ENCODE data around the gene FTH1. TPM values are rescaled to one million over a fixed set of nuclear protein-coding genes. Genes with fewer than 3 reads are reported as not detected.
A peak's percentile ranks its signal among the peaks of the same experiment; 100 is the strongest.
"Not testable (repeated sequence)": the region's sequence is repeated elsewhere in the genome, so short reads cannot be mapped to it uniquely, and the experiment has no call there.

Gene FTH1
- 100 to 1,000 TPM; 571 to 598 TPM for total RNA-seq
- 1,000 to 10,000 TPM; 1,933 to 2,491 (median 2,221) TPM for polyA plus RNA-seq
- 137 to 758 (median 204) reads per million in 6 experiments for total RNA-seq

DNA sequence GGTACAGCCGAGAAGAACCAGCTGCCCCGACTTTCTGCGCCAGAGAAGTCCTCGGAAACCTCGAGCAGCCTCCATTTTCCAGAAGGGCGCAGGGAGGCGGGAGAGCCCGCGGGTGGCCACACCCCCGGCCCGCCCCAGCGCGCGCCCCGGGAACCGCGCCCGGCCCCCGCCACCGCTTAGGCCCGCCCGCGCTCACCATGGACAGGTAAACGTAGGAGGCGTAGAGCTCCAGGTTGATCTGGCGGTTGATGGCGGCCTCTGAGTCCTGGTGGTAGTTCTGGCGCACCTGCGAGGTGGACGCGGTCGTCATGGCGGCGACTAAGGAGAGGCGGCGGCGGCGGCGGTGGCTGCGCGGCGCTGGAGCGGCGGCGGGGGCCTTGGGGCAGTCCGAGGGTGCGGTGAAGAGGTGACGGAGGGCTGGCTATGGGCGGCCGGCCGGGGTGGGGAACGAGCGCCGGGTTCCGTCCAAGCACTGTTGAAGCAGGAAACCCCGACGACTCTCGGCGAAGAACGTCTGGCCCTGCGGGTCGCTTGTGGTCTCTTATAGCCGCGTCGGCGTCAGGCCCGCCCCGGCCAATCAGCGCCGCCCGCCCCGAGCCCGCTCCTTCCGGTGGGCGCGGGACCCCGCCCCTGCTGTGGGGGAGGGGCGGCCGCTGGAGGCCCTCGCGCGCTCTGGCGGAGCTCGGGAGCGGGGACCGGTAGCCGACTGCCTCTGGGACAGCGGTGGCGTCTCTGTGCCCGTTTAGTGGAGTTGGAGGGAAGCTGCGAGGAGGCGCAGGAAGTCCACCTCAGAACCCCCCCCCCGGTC lies at the start of gene FTH1:
Gene FTH1, minus strand, starts transcription at position 519 of the 808 bp plus-strand sequence. Its CDS starts 209 bp downstream, at position 310.
- POLR2A ChIA-PET = interaction anchor here (0.5 to 3.8 kb wide), 33 partner anchors 8 to 873 kb away, joined by 3 to 46 read pairs (median 5); partner anchors contain the start of genes CPSF7, FADS1, FEN1 and HNRNPUL2
- peak; percentile 75 to 76 for ATAC-seq
- Mint-ChIP-seq H3K4me3 (peak within 1 kb of the TSS; percentile 89 to 98 (median 95)), H3K27ac (peak within 1 kb of the TSS; percentile 84 to 99 (median 98)), H3K27me3 (no peaks in the 10 kb centered on the region), H3K4me1 (peaks cover 39 to 76% (median 64%) of the 10 kb centered on the region in 4 donors), H3K9me3 (no peaks in the 10 kb centered on the region), H3K36me3 (peaks cover 8 to 31% (median 19%) of the 10 kb centered on the region in 3 donors)
- peak; percentile 84 to 95 (median 90) for DNase-seq

GRCh38 chr11:62015615-62016014 lies 48.2 kb upstream of the FTH1 start:
- peak overlapping the region in 4 of 10 donors; percentile 41 to 83 (median 61) for H3K27ac Mint-ChIP-seq
- ATAC-seq (no peak), DNase-seq (no peak)
- H3K36me3 Mint-ChIP-seq = no peaks in the 10 kb centered on the region
- H3K27me3 Mint-ChIP-seq = peaks cover 0 to 2% (median 0%) of the 10 kb centered on the region in 5 donors
- peaks cover 0 to 12% (median 0%) of the 10 kb centered on the region in 4 donors for H3K4me1 Mint-ChIP-seq
- POLR2A ChIA-PET = no interaction called here
- H3K4me3 Mint-ChIP-seq = no peak overlapping the region
- H3K9me3 Mint-ChIP-seq = peaks cover 0 to 7% (median 1%) of the 10 kb centered on the region in 9 donors

DNA sequence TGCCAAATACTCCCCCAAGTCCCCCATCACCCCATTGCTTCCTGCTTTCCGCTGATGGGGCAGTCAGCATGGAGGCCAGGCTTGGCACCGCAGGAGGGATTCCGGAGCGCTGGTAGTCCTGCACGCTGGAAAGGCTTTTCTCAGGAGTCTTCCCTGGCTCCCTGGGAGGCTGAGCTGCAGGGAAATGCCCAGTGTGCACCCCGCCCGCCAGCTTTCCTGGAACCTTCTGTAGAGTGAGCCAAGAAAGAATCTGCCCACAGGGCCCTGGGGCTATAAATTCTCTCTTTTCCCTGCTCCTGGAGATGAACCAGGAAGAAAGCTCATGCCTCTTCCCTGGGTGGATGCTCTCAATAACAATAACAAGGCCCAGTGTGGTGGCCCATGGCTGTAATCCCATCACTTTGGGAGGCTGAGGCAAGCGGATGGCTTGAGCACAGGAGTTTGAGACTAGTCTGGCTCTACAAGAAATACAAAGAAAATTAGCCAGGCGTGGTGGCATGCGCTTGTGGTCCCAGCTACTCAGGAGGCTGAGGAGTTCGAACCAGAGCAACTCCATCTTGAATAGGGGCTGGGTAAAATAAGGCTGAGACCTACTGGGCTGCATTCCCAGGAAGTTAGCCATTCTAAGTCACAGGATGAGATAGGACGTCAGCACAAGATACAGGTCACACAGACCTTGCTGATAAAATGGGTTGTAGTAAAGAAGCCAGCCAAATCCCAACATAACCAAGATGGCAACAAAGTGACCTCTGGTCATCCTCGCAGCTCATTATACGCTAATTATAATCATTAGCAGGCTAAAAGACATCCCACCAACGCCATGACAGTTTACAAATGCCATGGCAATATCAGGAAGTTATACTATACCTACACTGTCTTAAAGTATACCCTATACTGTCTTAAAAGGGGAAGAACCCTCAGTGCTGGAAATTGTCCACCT lies 46.4 kb upstream of the FTH1 start:
- no peaks in the 10 kb centered on the region for H3K36me3 Mint-ChIP-seq
- H3K27ac Mint-ChIP-seq = peak overlapping the region in 2 of 10 donors; percentile 31 to 56
- H3K9me3 Mint-ChIP-seq = no peaks in the 10 kb centered on the region
- H3K4me1 Mint-ChIP-seq = peaks cover 0 to 5% (median 0%) of the 10 kb centered on the region in 4 donors
- no peak overlapping the region for H3K4me3 Mint-ChIP-seq
- H3K27me3 Mint-ChIP-seq = peaks cover 0 to 2% (median 0%) of the 10 kb centered on the region in 5 donors
- no peak for DNase-seq
- no peak for ATAC-seq
- POLR2A ChIA-PET = no interaction called here

DNA sequence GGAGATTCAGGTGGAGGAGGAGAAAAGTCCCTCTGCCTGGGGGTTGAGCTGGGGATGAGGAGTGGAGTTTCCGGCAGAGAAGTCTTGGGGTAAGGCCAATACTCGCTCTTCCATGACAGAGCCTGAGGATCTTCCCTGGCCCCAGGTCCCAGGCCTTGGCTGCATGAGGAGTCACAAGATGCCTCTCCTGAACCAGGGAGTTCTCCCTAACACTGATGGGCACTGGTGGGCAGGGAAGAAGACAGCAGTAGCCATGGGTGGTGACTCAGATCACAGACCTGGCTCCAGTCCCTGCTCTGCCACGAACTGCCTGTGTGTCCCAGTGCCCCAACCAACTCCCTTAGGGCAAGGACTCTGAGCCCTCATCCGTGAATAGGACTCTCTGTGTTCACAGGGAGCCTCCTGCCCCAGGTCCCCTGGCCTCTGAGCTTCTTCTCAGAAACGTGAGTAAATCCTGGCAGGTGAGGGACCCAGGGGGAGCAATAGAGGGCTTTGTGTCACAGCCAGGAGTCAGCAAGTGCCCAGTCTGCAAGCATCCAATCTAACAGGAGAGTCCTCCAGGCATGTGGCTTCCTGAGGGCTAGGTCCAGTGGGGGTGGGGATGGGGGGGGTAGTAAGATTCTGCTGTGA lies 45.5 kb upstream of the FTH1 start:
- Mint-ChIP-seq H3K4me3 (no peak overlapping the region), H3K4me1 (peaks cover 0 to 2% (median 0%) of the 10 kb centered on the region in 4 donors), H3K27me3 (peaks cover 0 to 2% (median 0%) of the 10 kb centered on the region in 5 donors), H3K36me3 (no peaks in the 10 kb centered on the region), H3K9me3 (no peaks in the 10 kb centered on the region), H3K27ac (peak overlapping the region in 5 of 10 donors; percentile 6 to 69 (median 19))
- POLR2A ChIA-PET = no interaction called here
- no peak for ATAC-seq
- no peak for DNase-seq

DNA sequence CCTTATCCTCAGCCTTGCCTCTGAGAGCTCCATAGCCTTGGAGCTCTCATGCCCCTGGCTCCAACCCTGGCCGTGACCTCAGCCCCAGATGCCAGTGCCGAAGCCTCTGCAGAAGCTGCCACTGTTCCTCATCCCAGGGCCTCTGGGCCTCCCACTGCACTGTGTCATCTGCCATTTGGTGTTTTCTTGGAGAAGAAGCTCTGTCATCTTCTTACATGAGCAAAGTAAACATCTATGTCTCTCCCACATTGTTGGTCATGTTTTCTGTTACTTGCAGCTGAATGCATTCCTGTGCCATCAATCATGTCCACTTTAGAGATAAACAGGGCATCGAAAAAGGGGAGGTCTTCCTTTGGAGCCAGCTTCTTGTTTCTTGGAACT lies 45.0 kb upstream of the FTH1 start:
- Mint-ChIP-seq H3K27me3 (peaks cover 0 to 4% (median 0%) of the 10 kb centered on the region in 5 donors), H3K27ac (peak overlapping the region in 5 of 10 donors; percentile 6 to 69 (median 19)), H3K36me3 (no peaks in the 10 kb centered on the region), H3K4me1 (peaks cover 0 to 2% (median 0%) of the 10 kb centered on the region in 4 donors), H3K4me3 (no peak overlapping the region), H3K9me3 (peaks cover 0 to 2% (median 0%) of the 10 kb centered on the region in 9 donors)
- ATAC-seq (no peak), DNase-seq (no peak)
- POLR2A ChIA-PET = no interaction called here

GRCh38 chr11:62011881-62012280 lies 44.4 kb upstream of the FTH1 start:
- Mint-ChIP-seq H3K36me3 (no peaks in the 10 kb centered on the region), H3K9me3 (peaks cover 0 to 4% (median 0%) of the 10 kb centered on the region in 9 donors), H3K4me3 (no peak overlapping the region), H3K27me3 (peaks cover 0 to 4% (median 0%) of the 10 kb centered on the region in 5 donors), H3K4me1 (peaks cover 0 to 2% (median 0%) of the 10 kb centered on the region in 4 donors), H3K27ac (no peak overlapping the region)
- POLR2A ChIA-PET = no interaction called here
- DNase-seq = no peak
- ATAC-seq = no peak

- no peak overlapping the region for H3K4me3 Mint-ChIP-seq
- ATAC-seq (no peak), DNase-seq (no peak)
- POLR2A ChIA-PET = no interaction called here
- H3K36me3 Mint-ChIP-seq = no peaks in the 10 kb centered on the region
- peaks cover 0 to 4% (median 0%) of the 10 kb centered on the region in 5 donors for H3K27me3 Mint-ChIP-seq
- peaks cover 0 to 2% (median 0%) of the 10 kb centered on the region in 4 donors for H3K4me1 Mint-ChIP-seq
- peak overlapping the region in 2 of 10 donors; percentile 36 to 60 for H3K27ac Mint-ChIP-seq
- peaks cover 0 to 4% (median 0%) of the 10 kb centered on the region in 9 donors for H3K9me3 Mint-ChIP-seq
These were observed 43.6 kb upstream of the FTH1 start for GRCh38 chr11:62010935-62011528.

DNA sequence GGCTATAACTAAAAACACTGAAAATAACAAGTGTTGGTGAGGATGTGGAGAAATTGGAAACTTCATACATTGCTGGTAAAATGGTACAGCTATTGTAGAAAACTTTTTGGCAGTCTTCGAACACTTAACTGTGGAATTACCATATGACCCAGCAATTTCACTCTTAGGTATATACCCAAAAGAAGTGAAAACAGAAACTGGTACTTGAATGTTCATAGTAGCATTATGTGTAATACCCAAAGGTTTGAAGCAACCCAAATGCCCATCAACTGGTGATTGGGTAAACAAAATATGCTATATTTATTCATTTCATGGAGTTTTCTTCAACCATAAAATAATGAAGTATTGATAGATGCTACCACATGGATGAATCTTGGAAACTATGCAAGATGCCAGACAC lies 40.8 kb upstream of the FTH1 start:
- POLR2A ChIA-PET = no interaction called here
- H3K4me1 Mint-ChIP-seq = no peaks in the 10 kb centered on the region
- H3K4me3 Mint-ChIP-seq = no peak overlapping the region
- ATAC-seq (no peak), DNase-seq (no peak)
- H3K36me3 Mint-ChIP-seq = no peaks in the 10 kb centered on the region
- H3K27me3 Mint-ChIP-seq = peaks cover 0 to 4% (median 3%) of the 10 kb centered on the region in 5 donors
- peak overlapping the region in 1 of 10 donors; percentile 56 for H3K27ac Mint-ChIP-seq
- peaks cover 0 to 4% (median 0%) of the 10 kb centered on the region in 9 donors for H3K9me3 Mint-ChIP-seq

DNA sequence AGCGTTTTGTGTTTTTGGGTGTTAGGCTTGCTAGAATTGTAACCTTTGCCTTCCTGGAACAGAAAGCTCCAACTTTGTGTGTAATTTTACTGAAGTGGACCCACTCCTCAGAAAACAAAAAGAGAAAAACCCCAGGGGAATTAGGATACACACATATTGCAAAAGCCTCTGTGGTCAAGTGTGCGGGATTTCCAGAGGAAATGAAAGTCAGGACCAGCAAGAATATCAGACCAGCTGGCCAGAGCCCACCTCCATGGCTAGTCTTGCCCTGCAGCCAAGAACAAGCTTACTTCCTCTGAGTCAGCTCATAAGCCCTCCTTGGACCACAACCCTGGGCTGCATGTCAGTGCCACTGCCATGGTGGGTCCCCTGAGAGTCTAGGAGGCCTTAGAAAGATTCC lies 37.0 kb upstream of the FTH1 start:
- Mint-ChIP-seq H3K36me3 (peaks cover under 1 to 5% (median 2%) of the 10 kb centered on the region in 3 donors), H3K27ac (peak overlapping the region in 1 of 10 donors; percentile 65), H3K9me3 (peaks cover 1 to 12% (median 3%) of the 10 kb centered on the region in 9 donors), H3K27me3 (peaks cover 0 to 4% (median 2%) of the 10 kb centered on the region in 5 donors), H3K4me3 (no peak overlapping the region), H3K4me1 (no peaks in the 10 kb centered on the region)
- DNase-seq (no peak), ATAC-seq (no peak)
- POLR2A ChIA-PET = no interaction called here

DNA sequence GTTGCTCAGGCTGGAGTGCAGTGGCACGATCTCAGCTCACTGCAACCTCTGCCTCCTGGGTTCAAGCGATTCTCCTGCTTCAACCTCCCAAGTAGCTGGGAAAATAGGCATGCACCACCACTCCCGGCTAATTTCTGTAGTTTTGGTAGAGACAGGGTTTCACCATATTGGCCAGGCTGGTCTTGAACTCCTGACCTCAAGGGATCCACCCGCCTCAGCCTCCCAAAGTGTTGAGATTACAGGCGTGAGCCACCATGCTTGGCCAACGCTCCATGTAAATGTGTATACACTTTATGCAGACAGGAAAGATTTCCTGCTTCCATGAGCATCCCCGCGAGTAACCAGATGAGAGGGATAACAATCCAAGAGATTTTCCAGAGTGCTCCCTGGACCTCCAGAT lies 34.8 kb upstream of the FTH1 start:
- H3K36me3 Mint-ChIP-seq = peaks cover 12 to 17% (median 16%) of the 10 kb centered on the region in 3 donors
- H3K4me3 Mint-ChIP-seq, H3K27me3 Mint-ChIP-seq, H3K4me1 Mint-ChIP-seq, POLR2A ChIA-PET, ATAC-seq, DNase-seq: not testable (repeated sequence)
- H3K9me3 Mint-ChIP-seq = peaks cover 7 to 21% (median 10%) of the 10 kb centered on the region in 9 donors
- H3K27ac Mint-ChIP-seq = peak overlapping the region in 3 of 10 donors; percentile 10 to 71 (median 69)

DNA sequence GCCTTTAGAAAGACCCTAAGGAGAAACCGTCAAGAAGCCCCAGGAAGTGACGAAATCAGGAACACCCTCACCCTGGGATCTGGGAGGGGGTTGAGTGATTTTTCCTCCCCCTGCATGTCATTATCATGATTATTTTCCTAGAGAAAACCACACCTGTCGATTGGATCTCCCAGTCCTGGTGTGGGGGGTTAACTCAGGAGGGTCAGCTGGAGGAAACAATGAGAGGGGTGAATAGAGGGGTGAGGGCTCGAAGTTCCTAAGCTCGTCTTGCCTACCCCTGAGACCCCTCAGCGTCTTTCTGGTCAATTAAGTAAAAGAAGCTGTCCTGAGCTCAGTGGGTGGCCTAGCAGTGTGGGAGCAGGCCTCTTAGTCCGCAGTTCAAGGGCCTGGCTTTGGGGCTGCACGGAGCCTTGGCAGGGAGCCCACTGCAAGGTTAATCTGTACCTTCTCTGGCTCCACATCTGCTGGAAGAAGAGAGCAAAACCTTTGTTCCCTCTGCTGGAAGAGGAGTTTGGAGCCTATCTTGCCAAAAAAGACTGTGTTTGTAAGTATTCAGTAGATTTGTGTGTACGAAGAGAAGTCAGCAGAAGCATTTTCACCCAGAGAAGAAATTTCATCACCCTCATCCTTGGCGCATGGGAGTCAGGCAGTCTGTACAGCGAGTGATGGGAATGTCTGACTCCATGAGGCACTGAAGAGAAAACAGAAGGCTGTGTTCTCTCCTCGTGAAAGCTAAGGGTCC lies 34.2 kb upstream of the FTH1 start:
- Mint-ChIP-seq H3K27me3 (peaks cover 0 to 4% (median 0%) of the 10 kb centered on the region in 5 donors), H3K9me3 (peaks cover 7 to 21% (median 10%) of the 10 kb centered on the region in 9 donors), H3K4me1 (no peaks in the 10 kb centered on the region), H3K36me3 (peaks cover 12 to 17% (median 16%) of the 10 kb centered on the region in 3 donors), H3K27ac (peak overlapping the region in 3 of 10 donors; percentile 10 to 69 (median 66)), H3K4me3 (no peak overlapping the region)
- no peak for DNase-seq
- POLR2A ChIA-PET = no interaction called here
- no peak for ATAC-seq

Data from naive thymus-derived CD8-positive, alpha-beta T cell (primary cell).